ENCODE results near the gene SNRNP35.
A peak's percentile ranks its signal among the peaks of the same experiment; 100 is the strongest.
"Not testable (repeated sequence)": the region's sequence is repeated elsewhere in the genome, so short reads cannot be mapped to it uniquely, and the experiment has no call there.

SNRNP35 gene

DNA sequence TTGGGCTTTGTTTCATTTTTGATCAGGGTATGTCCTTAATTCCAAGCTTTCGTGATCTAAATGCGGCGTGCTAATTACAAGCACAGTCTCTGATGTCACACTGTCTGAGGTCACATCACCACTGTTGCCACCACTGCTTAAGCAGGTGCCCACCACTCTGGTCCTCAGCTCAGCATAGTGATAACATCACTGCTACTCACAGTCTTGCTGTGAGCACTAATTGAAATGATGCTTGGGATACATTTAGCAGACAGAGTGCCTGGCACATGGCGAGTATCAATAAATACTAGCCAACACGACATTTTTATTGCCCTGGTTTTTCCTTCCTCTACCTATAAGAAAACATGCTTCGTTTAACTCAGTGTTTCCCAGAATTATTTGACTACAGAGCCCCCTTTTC lies 29.3 kb upstream of the SNRNP35 start:
- no peaks in the 10 kb centered on the region for H3K9me3 ChIP-seq (ENCODE audit: control insufficient read depth, insufficient read depth, low read depth, low read length)
- TF ChIP-seq GLIS1 (tag by site-specific recombination; IDR thresholded peaks at IDR 0.05) (no peak), SCRT1 (tag by site-specific recombination; IDR thresholded peaks at IDR 0.05; ENCODE audit: borderline replicate concordance) (no peak), ZNF350 (tag by site-specific recombination; IDR thresholded peaks at IDR 0.05) (no peak), ZNF10 (tag by site-specific recombination; IDR thresholded peaks at IDR 0.05) (0 out of 2 replicates have a peak, but pooled peaks have one; percentile 34), ZNF596 (tag by site-specific recombination; IDR thresholded peaks at IDR 0.05) (no peak), TRIM28 (IDR thresholded peaks at IDR 0.05; ENCODE audit: borderline replicate concordance, low read length) (no peak)
- TF ChIP-seq, protein P1, sequence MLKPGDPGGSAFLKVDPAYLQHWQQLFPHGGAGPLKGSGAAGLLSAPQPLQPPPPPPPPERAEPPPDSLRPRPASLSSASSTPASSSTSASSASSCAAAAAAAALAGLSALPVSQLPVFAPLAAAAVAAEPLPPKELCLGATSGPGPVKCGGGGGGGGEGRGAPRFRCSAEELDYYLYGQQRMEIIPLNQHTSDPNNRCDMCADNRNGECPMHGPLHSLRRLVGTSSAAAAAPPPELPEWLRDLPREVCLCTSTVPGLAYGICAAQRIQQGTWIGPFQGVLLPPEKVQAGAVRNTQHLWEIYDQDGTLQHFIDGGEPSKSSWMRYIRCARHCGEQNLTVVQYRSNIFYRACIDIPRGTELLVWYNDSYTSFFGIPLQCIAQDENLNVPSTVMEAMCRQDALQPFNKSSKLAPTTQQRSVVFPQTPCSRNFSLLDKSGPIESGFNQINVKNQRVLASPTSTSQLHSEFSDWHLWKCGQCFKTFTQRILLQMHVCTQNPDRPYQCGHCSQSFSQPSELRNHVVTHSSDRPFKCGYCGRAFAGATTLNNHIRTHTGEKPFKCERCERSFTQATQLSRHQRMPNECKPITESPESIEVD (tag by site-specific recombination; IDR thresholded peaks at IDR 0.05): 0 out of 2 replicates have a peak, but pooled peaks have one; percentile 47
- ChIA-PET CTCF (no interaction called here), POLR2A (no interaction called here)
- H3K4me3 ChIP-seq (ENCODE audit: low read depth, low read length): no peak overlapping the region
- peaks cover 0 to 14% of the 10 kb centered on the region in 2 experiments; a peak in 2 of 3 replicates for H3K36me3 ChIP-seq (ENCODE audit: control insufficient read depth in 2 of 2, insufficient read depth in 1 of 2, low read length in 2 of 2)
- no peak overlapping the region for H3K27ac ChIP-seq (ENCODE audit: extremely low read depth, low read depth, low read length)
- H3K4me1 ChIP-seq (ENCODE audit: control insufficient read depth, insufficient read depth, low read length): no peaks in the 10 kb centered on the region

DNA sequence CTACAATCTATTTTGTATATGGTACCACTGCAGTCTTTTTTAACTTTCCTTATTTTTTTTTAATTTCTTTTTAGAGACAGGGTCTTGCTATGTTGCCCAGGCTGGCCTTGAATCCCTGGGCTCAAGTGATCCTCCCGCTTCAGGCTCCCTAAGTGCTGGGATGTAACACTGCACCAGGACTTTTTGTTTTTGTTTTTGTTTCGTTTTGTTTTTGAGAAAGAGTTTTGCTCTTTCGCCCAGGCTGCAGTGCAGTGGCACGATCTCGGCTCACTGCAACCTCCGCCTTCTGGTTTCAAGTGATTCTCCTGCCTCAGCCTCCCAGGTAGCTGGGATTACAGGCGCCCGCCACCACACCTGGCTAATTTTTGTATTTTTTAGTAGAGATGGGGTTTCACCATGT lies 28.8 kb upstream of the SNRNP35 start:
- H3K4me3 ChIP-seq (ENCODE audit: low read depth, low read length); H3K9me3 ChIP-seq (ENCODE audit: control insufficient read depth, insufficient read depth, low read depth, low read length); H3K4me1 ChIP-seq (ENCODE audit: control insufficient read depth, insufficient read depth, low read length); CTCF ChIA-PET; H3K27ac ChIP-seq (ENCODE audit: extremely low read depth, low read depth, low read length): not testable (repeated sequence)
- TF ChIP-seq ZNF121 (tag by site-specific recombination; IDR thresholded peaks at IDR 0.05): peak; percentile 57; the same call in 1 of the 2 replicates
- POLR2A ChIA-PET: interaction anchor here (0.7 kb wide), 1 partner anchor 9 kb away, joined by 4 read pairs; no protein-coding TSS in a partner anchor
- H3K36me3 ChIP-seq (ENCODE audit: control insufficient read depth in 2 of 2, insufficient read depth in 1 of 2, low read length in 2 of 2): peaks cover 0 to 14% of the 10 kb centered on the region in 2 experiments; a peak in 2 of 3 replicates

DNA sequence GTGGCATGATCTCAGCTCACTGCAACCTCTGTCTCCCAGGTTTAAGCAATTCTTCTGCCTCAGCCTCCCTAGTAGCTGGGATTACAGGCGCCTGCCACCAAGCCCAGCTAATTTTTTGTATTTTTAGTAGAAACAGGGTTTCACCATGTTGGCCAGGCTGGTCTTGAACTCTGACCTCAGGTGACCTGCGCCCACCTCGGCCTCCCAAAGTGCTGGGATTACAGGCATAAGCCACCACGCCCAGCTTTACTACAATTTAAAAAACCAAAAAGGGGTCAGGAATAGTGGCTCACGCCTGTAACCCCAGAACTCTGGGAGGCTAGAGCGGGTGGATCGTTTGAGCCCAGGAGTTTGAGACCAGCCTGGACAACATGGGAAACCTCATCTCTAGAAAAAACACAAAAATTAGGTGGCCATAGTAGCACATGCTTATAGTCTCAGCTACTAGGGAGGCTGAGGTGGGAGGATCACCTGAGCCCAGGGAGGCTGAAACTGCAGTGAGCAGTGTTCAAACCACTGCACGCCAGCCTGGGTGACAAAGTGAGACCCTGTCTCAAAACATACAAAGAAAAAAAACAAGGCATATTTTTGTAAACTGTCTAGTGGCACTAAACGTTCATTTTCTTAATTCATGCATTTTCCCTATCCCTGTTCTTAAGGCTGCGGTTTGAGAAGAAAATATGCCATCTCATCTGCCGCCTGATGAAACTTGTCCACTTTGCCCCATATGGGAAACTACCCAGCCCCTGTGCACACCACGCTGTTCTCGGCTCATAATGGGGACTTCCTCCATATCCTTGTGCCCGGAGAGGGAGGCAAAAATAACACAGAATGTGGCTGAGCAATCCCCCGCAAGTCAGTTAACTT lies 25.8 kb upstream of the SNRNP35 start:
- POLR2A ChIA-PET: interaction anchor here (0.7 kb wide), 1 partner anchor 51 kb away, joined by 4 read pairs; no protein-coding TSS in a partner anchor
- H3K36me3 ChIP-seq (ENCODE audit: control insufficient read depth in 2 of 2, insufficient read depth in 1 of 2, low read length in 2 of 2); CTCF ChIA-PET; H3K27ac ChIP-seq (ENCODE audit: extremely low read depth, low read depth, low read length); H3K4me3 ChIP-seq (ENCODE audit: low read depth, low read length); H3K4me1 ChIP-seq (ENCODE audit: control insufficient read depth, insufficient read depth, low read length); H3K9me3 ChIP-seq (ENCODE audit: control insufficient read depth, insufficient read depth, low read depth, low read length): not testable (repeated sequence)

DNA sequence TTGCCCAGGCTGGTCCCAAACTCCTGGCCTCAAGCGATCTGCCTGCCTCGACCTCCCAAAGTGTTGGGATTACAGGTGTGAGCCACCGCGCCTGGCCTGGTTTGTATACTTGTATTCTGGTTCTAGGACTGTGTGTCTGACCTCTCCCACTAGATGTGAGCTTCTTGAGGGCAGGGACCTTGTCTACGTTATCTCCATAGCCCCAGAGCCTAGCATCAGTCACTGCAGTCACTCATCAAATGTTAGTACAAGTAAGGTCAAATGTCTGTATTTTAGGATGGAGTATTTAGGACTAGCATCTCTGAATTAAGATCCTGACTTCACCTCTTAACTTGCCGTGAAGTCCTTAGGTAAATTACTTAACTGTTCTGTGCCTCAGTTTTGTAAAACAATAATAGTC lies 24.3 kb upstream of the SNRNP35 start:
- ChIA-PET CTCF (interaction anchor here (0.5 kb wide), 1 partner anchor 99 kb away, joined by 4 read pairs; no protein-coding TSS in a partner anchor), POLR2A (interaction anchor here (0.5 to 0.7 kb wide), 2 partner anchors 17 to 36 kb away, joined by 3 read pairs; no protein-coding TSS in a partner anchor)
- Histone ChIP-seq H3K27ac (ENCODE audit: extremely low read depth, low read depth, low read length) (no peak overlapping the region), H3K4me1 (ENCODE audit: control insufficient read depth, insufficient read depth, low read length) (no peaks in the 10 kb centered on the region), H3K9me3 (ENCODE audit: control insufficient read depth, insufficient read depth, low read depth, low read length) (no peaks in the 10 kb centered on the region), H3K36me3 (ENCODE audit: control insufficient read depth in 2 of 2, insufficient read depth in 1 of 2, low read length in 2 of 2) (peaks cover 0 to 4% of the 10 kb centered on the region in 2 experiments; a peak in 2 of 3 replicates), H3K4me3 (ENCODE audit: low read depth, low read length) (no peak overlapping the region)
- TF ChIP-seq ZFP69B (tag by site-specific recombination; IDR thresholded peaks at IDR 0.05) (no peak), ZNF366 (tag by site-specific recombination; conservative IDR thresholded peaks at IDR 0.05) (no peak), ZNF426 (tag by site-specific recombination; IDR thresholded peaks at IDR 0.05) (no peak)

DNA sequence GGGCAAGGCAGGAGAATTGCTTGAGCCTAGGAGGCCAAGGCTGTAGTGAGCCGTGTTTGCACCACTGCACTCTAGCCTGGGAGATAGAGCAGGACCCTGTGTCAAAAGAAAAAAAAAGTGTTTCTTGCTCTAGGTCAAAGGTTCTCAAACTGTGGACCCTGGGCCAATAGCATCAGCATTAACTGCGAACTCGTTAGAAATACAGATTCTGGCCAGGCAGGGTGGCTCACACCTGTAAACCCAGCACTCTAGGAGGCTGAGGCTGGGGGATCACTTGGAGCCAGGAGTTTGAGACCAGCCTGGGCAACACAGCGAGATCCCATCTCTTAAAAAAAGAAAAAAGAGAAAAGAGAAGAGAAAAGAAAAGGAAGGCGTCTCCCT lies 22.3 kb upstream of the SNRNP35 start:
- H3K4me1 ChIP-seq (ENCODE audit: control insufficient read depth, insufficient read depth, low read length): no peaks in the 10 kb centered on the region
- CTCF ChIA-PET: no interaction called here
- no peak overlapping the region for H3K27ac ChIP-seq (ENCODE audit: extremely low read depth, low read depth, low read length)
- TF ChIP-seq ZNF155 (tag by site-specific recombination; IDR thresholded peaks at IDR 0.05) (no peak), ZBTB20 (tag by site-specific recombination; IDR thresholded peaks at IDR 0.05) (peak; percentile 98), ZNF202 (tag by site-specific recombination; IDR thresholded peaks at IDR 0.05; ENCODE audit: borderline replicate concordance) (no peak), ZNF121 (tag by site-specific recombination; IDR thresholded peaks at IDR 0.05) (peak; percentile 99), ZIC2 (tag by site-specific recombination; IDR thresholded peaks at IDR 0.05) (no peak), ZXDB (tag by site-specific recombination; IDR thresholded peaks at IDR 0.05) (no peak)
- TF ChIP-seq, protein P2, sequence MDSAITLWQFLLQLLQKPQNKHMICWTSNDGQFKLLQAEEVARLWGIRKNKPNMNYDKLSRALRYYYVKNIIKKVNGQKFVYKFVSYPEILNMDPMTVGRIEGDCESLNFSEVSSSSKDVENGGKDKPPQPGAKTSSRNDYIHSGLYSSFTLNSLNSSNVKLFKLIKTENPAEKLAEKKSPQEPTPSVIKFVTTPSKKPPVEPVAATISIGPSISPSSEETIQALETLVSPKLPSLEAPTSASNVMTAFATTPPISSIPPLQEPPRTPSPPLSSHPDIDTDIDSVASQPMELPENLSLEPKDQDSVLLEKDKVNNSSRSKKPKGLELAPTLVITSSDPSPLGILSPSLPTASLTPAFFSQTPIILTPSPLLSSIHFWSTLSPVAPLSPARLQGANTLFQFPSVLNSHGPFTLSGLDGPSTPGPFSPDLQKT (IDR thresholded peaks at IDR 0.05; ENCODE audit: borderline replicate concordance, low read depth, low read length): no peak
- TF ChIP-seq, protein P1 (tag by site-specific recombination; IDR thresholded peaks at IDR 0.05): no peak

More for the DNA sequence above, 22.3 kb upstream of the SNRNP35 start:
- no peaks in the 10 kb centered on the region for H3K9me3 ChIP-seq (ENCODE audit: control insufficient read depth, insufficient read depth, low read depth, low read length)
- H3K36me3 ChIP-seq (ENCODE audit: control insufficient read depth in 2 of 2, insufficient read depth in 1 of 2, low read length in 2 of 2): no peaks in the 10 kb centered on the region
- POLR2A ChIA-PET: interaction anchor here (0.9 to 1.2 kb wide), 2 partner anchors 10 to 32 kb away, joined by 3 read pairs; no protein-coding TSS in a partner anchor
- peak overlapping the region; percentile 77 for H3K4me3 ChIP-seq (ENCODE audit: low read depth, low read length)

Measured in HEK293 (cell line).